Calu3 (cell line): ENCODE measurements around the gene LMO1. TPM values are rescaled to one million over a fixed set of nuclear protein-coding genes. Genes with fewer than 3 reads are reported as not detected.

Experiments
- BruUV-seq: library from RNA; stranded (reverse); fragments of 400-500 nt; replicated peaks from 2 replicates; lab custom pipeline; 2021; lab: Mats Ljungman, UMichigan
- CTCF ChIA-PET: fragments of 300-600 bp; sonication (Branson Sonifier 250); formaldehyde crosslinking; loops from one replicate; lab custom pipeline; 2022; ENCODE audit warnings: antibody characterized with exemption; lab: Charles Lee
- DNase-seq: peaks from one replicate; pipeline ENCODE4 v3.0.0; 2022
- H3K27ac Mint-ChIP-seq: one replicate; pipeline ENCODE4 v1.8.0; 2022; ENCODE audit warnings: mixed read lengths; ENCODE audit not compliant: unreplicated experiment
- H3K27me3 Mint-ChIP-seq: one replicate; pipeline ENCODE4 v1.8.0; 2022; ENCODE audit warnings: mixed read lengths; ENCODE audit not compliant: unreplicated experiment
- H3K36me3 Mint-ChIP-seq: one replicate; pipeline ENCODE4 v1.8.0; 2022; ENCODE audit warnings: mild to moderate bottlenecking, moderate library complexity, mixed read lengths; ENCODE audit not compliant: insufficient read depth, unreplicated experiment
- H3K4me1 Mint-ChIP-seq: one replicate; pipeline ENCODE4 v1.8.0; 2022; ENCODE audit warnings: mild to moderate bottlenecking, low read depth, mixed read lengths; ENCODE audit not compliant: unreplicated experiment
- H3K4me3 Mint-ChIP-seq: one replicate; pipeline ENCODE4 v1.8.0; 2022; ENCODE audit warnings: mild to moderate bottlenecking, low read depth, moderate library complexity, mixed read lengths; ENCODE audit not compliant: unreplicated experiment
- H3K9me3 Mint-ChIP-seq: one replicate; pipeline ENCODE4 v1.8.0; 2022; ENCODE audit warnings: low read depth, mixed read lengths; ENCODE audit not compliant: unreplicated experiment
- intact Hi-C: fragments of 100-400 bp; cut with micrococcal nuclease; formaldehyde crosslinking; loops from one replicate; pipeline ENCODE4 v1.10.0; 2022; ENCODE audit not compliant: unreplicated experiment
- total RNA-seq: library from RNA; stranded (reverse); gene quantifications from 2 replicates; pipeline ENCODE4 v1.2.3, GENCODE V29; 2022
- TF ChIP-seq, protein P1 (sequence below): fragments of 200-600 bp; IDR thresholded peaks from one replicate; pipeline ENCODE4 v1.8.0; 2022; ENCODE audit warnings: antibody characterized with exemption; ENCODE audit not compliant: unreplicated experiment

The LMO1 gene
- total RNA-seq, 1 experiment from 2014 or later = not detected

DNA sequence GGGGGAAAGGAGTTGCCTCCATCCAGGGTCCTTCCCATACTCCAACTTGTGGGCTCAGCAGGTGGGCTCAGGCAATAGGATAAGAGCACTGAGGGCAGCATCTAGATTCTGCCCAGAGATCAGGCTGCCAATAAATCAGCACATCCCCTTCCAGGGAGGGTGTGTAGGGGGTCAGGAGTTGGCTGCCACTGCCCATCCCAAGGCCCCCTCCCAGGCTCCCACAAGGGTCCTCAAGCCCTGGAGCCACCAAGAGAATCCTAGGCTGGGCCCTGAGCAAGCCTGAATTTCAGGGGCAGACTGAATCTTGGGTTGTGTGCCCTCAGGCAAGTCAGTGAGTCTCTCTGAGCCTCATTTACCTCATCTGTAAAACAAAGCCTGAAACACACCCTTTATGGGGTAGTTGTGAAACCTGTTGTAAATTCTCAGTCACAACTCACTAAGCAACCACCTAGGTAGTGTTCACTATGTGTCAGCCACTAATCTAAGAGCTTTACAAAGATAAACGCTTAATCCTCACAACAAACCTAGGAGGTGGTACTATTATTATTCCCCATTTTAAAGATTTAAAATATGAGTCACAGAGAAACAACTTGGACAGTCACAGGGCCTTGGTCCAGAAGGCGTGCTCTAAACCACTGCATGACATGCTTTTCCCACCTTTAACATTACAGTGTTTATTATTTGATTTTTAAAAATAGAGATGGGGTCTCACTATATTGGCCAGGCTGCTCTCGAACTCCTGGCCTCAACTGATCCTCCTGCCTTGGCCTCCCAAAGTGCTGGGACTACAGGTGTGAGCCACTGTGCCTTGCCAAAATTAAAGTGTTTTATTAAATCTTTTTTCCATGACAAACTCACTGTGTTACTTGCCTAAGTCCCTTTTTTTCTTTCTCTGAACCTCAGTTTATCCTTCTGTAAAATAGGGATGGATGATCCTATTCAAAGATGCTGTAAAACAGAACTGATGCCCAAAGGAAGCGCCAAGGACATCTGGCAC is 36.2 kb downstream of the LMO1 start:
- TF ChIP-seq, protein P1, sequence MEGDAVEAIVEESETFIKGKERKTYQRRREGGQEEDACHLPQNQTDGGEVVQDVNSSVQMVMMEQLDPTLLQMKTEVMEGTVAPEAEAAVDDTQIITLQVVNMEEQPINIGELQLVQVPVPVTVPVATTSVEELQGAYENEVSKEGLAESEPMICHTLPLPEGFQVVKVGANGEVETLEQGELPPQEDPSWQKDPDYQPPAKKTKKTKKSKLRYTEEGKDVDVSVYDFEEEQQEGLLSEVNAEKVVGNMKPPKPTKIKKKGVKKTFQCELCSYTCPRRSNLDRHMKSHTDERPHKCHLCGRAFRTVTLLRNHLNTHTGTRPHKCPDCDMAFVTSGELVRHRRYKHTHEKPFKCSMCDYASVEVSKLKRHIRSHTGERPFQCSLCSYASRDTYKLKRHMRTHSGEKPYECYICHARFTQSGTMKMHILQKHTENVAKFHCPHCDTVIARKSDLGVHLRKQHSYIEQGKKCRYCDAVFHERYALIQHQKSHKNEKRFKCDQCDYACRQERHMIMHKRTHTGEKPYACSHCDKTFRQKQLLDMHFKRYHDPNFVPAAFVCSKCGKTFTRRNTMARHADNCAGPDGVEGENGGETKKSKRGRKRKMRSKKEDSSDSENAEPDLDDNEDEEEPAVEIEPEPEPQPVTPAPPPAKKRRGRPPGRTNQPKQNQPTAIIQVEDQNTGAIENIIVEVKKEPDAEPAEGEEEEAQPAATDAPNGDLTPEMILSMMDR = no peak
- no peaks in the 10 kb centered on the region for H3K9me3 Mint-ChIP-seq
- no peak overlapping the region for H3K27ac Mint-ChIP-seq
- no peak for DNase-seq
- H3K27me3 Mint-ChIP-seq = peaks cover 71% of the 10 kb centered on the region
- no TSS peak for BruUV-seq
- CTCF ChIA-PET = interaction anchor here (0.5 kb wide), 1 partner anchor 300 kb away, joined by 3 read pairs; no protein-coding TSS in a partner anchor
- no peaks in the 10 kb centered on the region for H3K36me3 Mint-ChIP-seq
- H3K4me3 Mint-ChIP-seq = no peak overlapping the region
- no peaks in the 10 kb centered on the region for H3K4me1 Mint-ChIP-seq
- intact Hi-C loops = loop anchor here (5.0 kb wide), 1 partner anchor 35 kb away; the partner anchor contains the start of gene LMO1

DNA sequence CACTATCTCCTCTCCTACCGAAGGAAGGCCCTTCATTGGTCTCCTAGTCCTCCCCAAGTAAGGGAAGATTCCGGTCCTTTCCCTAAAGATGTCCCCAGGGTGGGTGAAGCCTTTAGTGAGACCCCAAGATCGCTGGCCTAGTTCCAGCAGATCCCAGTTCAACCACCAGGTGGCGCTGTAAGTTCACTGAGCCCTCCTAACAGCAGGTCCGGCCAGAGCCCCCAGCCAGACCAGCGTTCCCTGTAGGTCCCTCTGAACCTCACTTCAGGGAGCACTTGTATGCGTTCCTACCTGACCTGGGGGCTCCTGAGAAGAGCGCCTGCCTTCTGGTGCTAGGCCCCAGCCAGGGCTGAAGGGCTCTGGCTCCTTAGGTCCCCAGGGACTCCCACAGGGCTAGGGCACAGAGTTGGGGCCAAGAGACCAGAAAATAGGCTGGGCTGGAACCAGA is 38.1 kb downstream of the LMO1 start:
- TF ChIP-seq, protein P1 = peak; percentile 94
- DNase-seq = peak; percentile 73
- intact Hi-C loops = loop anchor here (1.0 to 5.0 kb wide), 3 partner anchors 37 to 341 kb away; partner anchors contain the start of gene LMO1
- H3K9me3 Mint-ChIP-seq = no peaks in the 10 kb centered on the region
- no peaks in the 10 kb centered on the region for H3K4me1 Mint-ChIP-seq
- peaks cover 69% of the 10 kb centered on the region for H3K27me3 Mint-ChIP-seq
- no peak overlapping the region for H3K27ac Mint-ChIP-seq
- CTCF ChIA-PET = no interaction called here
- no TSS peak for BruUV-seq
- H3K4me3 Mint-ChIP-seq = no peak overlapping the region
- no peaks in the 10 kb centered on the region for H3K36me3 Mint-ChIP-seq

DNA sequence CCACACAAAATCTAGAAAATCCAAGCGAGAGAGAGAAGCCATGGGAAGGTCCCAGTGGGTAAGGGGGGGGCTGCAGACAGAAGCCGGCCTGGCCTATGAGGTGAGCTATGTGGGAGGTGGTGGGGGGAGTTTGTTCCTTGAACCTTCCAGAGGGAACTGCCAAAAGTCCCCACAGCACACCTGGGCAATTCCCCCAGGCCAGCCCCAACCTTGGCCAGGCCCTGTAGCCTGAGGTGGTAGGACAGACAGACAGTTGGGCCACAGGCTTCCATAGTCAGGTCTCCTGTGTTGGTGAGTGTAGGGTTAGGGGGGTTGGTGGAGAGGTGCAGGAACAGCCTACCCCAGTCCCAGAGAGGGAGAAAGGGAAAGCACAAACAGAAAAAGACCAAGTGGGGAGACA is 39.0 kb downstream of the LMO1 start:
- no peak overlapping the region for H3K27ac Mint-ChIP-seq
- H3K9me3 Mint-ChIP-seq = no peaks in the 10 kb centered on the region
- H3K36me3 Mint-ChIP-seq = no peaks in the 10 kb centered on the region
- DNase-seq = no peak
- no peaks in the 10 kb centered on the region for H3K4me1 Mint-ChIP-seq
- intact Hi-C loops = loop anchor here (1.0 to 5.0 kb wide), 3 partner anchors 38 to 342 kb away; partner anchors contain the start of gene LMO1
- TF ChIP-seq, protein P1 = no peak
- BruUV-seq = no TSS peak
- H3K4me3 Mint-ChIP-seq = no peak overlapping the region
- CTCF ChIA-PET = interaction anchor here (0.9 kb wide), 1 partner anchor 342 kb away, joined by 6 read pairs; no protein-coding TSS in a partner anchor
- H3K27me3 Mint-ChIP-seq = peaks cover 69% of the 10 kb centered on the region

DNA sequence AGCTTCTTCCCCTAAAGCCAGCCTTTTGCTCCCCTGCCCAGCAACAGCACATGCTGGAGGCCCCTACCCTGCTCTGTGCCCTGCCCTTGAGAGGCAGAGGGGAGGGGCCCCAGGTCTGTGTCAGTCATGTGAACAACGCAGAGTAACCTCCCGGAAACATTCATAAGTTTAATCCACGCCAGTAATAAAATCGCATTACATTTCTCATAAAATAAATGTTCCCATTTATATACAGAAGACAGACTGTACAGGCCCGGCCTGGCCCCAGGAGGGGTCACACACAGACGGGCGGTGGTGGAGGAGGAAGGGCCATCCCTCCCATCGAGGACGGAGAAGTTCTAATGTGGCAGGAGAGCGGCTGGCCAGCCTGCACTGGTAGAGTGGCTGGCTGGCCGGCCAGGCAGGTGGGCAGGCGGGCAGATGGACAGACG is 39.5 kb downstream of the LMO1 start:
- H3K27ac Mint-ChIP-seq = no peak overlapping the region
- peaks cover 67% of the 10 kb centered on the region for H3K27me3 Mint-ChIP-seq
- H3K4me3 Mint-ChIP-seq = no peak overlapping the region
- H3K9me3 Mint-ChIP-seq = no peaks in the 10 kb centered on the region
- CTCF ChIA-PET = interaction anchor here (0.9 kb wide), 1 partner anchor 342 kb away, joined by 6 read pairs; no protein-coding TSS in a partner anchor
- TF ChIP-seq, protein P1 = no peak
- no TSS peak for BruUV-seq
- no peaks in the 10 kb centered on the region for H3K4me1 Mint-ChIP-seq
- no peak for DNase-seq
- intact Hi-C loops = no loop called here
- H3K36me3 Mint-ChIP-seq = no peaks in the 10 kb centered on the region
